ENCODE data around the gene UNC13B.
"Not testable (repeated sequence)": the region's sequence is repeated elsewhere in the genome, so short reads cannot be mapped to it uniquely, and the experiment has no call there.

Gene UNC13B

DNA sequence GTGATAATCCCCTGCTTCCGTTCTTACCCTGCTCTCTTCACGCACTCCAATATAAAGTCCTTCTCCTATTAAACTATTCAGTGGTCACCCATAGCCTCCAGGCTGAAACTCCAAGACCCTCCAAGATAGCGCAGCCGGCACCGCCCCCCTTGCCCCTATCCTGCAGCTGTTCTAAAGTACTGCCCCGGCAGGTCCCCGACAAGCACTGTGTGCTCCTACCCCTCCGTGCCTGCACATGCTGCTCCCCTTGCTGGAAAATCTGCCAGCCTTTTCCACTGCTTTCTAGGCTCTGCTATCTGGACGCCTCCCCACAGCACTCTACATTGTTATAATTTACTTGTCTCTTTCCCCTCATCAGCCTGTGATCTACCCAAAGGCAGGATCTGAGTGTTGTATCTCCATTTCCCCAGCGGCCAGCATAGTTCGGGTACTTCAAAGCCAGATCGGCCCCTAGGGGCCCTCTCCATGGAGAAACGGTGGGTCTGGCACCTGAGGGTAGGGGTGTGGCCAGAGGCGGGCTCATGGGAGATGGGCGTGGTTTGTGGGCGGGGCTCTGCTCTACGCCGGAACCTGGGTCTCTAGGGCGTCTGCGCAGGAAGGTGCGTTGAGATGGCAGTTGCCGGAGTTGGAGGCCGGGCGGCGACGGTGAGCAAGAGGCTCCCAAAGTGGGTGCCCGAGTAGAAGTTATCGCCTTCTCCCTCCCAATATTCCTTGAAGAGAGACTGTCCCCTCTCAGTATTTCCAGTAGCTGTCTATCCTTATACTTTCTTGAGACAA lies 244.6 kb downstream of the UNC13B start:
- peaks cover 9% of the 10 kb centered on the region for H3K36me3 ChIP-seq (ENCODE audit: control insufficient read depth, insufficient read depth, low read length)
- peak overlapping the region; percentile 65 for H3K4me3 ChIP-seq (ENCODE audit: low read depth, low read length)
- H3K9ac ChIP-seq (ENCODE audit: low read depth, low read length): peak overlapping the region; percentile 9

DNA sequence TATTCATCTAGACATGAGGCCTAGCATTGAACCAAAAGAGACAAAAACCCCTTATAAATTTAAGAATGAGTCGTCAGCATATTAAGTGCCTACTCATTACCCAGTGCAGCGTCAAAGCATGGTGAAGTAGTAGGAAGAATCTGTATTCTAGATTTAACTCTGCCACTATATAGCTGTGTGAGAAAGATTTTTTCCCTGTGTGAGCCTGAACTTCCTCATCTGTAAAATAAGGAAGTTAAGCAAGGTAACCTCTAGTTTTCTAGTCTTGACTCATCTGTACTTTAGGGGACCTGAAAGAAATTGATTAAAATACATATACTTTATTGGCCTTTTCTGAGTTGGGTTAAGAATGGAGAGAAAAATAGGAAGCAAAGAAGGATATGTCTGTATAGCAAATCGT lies 246.0 kb downstream of the UNC13B start:
- peaks cover 5% of the 10 kb centered on the region for H3K36me3 ChIP-seq (ENCODE audit: control insufficient read depth, insufficient read depth, low read length)
- H3K4me1 ChIP-seq (ENCODE audit: control insufficient read depth, insufficient read depth, low read length): no peaks in the 10 kb centered on the region
- no peak overlapping the region for H3K4me3 ChIP-seq (ENCODE audit: low read depth, low read length)
- H3K27me3 ChIP-seq (ENCODE audit: control insufficient read depth, insufficient read depth, low read length): no peaks in the 10 kb centered on the region
- no peak overlapping the region for H3K9ac ChIP-seq (ENCODE audit: low read depth, low read length)
- H3K9me3 ChIP-seq (ENCODE audit: control insufficient read depth, insufficient read depth, low read length): no peaks in the 10 kb centered on the region

More for the DNA sequence above, 244.6 kb downstream of the UNC13B start:
- no peaks in the 10 kb centered on the region for H3K9me3 ChIP-seq (ENCODE audit: control insufficient read depth, insufficient read depth, low read length)
- no peaks in the 10 kb centered on the region for H3K27me3 ChIP-seq (ENCODE audit: control insufficient read depth, insufficient read depth, low read length)
- H3K4me1 ChIP-seq (ENCODE audit: control insufficient read depth, insufficient read depth, low read length): no peaks in the 10 kb centered on the region

DNA sequence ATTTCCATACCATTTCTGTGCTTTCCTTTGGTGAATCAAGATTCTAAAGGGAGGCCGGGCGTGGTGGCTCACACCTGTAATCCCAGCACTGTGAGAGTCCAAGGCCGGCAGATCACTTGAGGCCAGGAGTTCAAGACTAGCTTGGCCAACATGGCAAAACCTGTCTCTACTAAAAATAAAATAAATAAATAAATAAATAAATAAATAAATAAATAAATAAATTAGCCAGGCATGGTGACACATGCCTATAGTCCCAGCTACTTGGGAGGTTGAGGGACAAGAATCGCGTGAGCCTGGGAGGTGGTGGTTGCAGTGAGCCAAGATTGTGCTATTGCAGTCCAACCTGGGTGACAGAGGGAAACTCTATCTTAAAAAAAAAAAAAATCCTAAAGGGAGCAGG lies 247.6 kb downstream of the UNC13B start:
- not testable (repeated sequence) for H3K27me3 ChIP-seq (ENCODE audit: control insufficient read depth, insufficient read depth, low read length); H3K9ac ChIP-seq (ENCODE audit: low read depth, low read length); H3K4me1 ChIP-seq (ENCODE audit: control insufficient read depth, insufficient read depth, low read length); H3K4me3 ChIP-seq (ENCODE audit: low read depth, low read length); H3K36me3 ChIP-seq (ENCODE audit: control insufficient read depth, insufficient read depth, low read length); H3K9me3 ChIP-seq (ENCODE audit: control insufficient read depth, insufficient read depth, low read length)

DNA sequence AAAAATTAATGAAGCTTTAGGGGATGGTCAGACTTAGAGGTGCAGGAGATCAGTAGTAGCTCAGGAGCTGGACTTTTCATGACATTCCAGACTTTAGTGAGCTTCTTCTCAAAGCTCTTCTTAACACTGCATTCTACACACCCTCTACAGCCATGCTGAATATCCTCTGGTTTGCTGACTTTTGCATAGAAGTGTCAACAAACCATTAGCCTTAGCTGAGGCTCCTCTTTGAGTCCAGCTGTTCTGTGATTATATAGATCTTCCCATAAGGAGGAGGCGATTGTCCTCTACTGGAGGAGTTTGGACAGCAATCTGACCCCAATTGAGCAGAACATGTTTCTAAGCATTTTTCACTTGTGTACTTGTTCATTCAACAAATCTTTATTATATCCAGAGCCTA lies 253.1 kb downstream of the UNC13B start:
- no peaks in the 10 kb centered on the region for H3K9me3 ChIP-seq (ENCODE audit: control insufficient read depth, insufficient read depth, low read length)
- peaks cover 3% of the 10 kb centered on the region for H3K4me1 ChIP-seq (ENCODE audit: control insufficient read depth, insufficient read depth, low read length)
- H3K9ac ChIP-seq (ENCODE audit: low read depth, low read length): no peak overlapping the region
- no peak overlapping the region for H3K4me3 ChIP-seq (ENCODE audit: low read depth, low read length)
- H3K27me3 ChIP-seq (ENCODE audit: control insufficient read depth, insufficient read depth, low read length): no peaks in the 10 kb centered on the region
- no peaks in the 10 kb centered on the region for H3K36me3 ChIP-seq (ENCODE audit: control insufficient read depth, insufficient read depth, low read length)

DNA sequence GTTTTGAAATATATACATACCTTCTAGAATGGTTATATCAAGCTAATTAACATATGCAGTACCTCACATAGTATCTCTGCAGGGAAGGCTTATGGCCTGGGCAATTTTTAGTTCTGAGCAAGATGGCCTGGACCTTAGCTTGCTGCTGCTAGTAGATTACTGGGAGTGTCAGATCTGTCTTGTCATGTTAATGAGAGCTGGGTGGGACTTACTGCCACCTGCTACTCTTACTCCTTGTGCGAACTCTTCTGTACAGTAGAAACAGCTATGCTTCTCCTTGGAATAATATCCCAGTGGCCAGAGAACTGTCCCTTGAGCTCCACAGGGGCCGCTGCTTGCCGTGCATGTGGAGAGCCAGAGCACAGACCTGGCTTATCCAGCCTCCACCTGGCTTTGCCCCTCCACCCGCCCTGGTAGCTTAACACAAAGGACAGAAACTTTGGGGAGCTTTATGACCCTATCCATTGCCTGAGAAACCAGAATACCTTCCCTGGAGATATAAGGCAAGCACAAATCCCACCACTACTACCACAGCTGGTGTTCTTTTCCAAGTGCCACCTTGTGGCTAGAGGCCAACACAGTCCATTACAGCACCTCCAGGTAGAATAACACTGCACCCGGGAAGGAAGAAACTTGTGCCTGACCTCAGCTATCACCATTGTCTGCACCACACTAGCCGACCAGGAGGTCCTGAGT lies 253.7 kb downstream of the UNC13B start:
- Histone ChIP-seq H3K4me3 (ENCODE audit: low read depth, low read length) (no peak overlapping the region), H3K36me3 (ENCODE audit: control insufficient read depth, insufficient read depth, low read length) (no peaks in the 10 kb centered on the region), H3K9me3 (ENCODE audit: control insufficient read depth, insufficient read depth, low read length) (no peaks in the 10 kb centered on the region), H3K4me1 (ENCODE audit: control insufficient read depth, insufficient read depth, low read length) (peaks cover 3% of the 10 kb centered on the region), H3K9ac (ENCODE audit: low read depth, low read length) (no peak overlapping the region), H3K27me3 (ENCODE audit: control insufficient read depth, insufficient read depth, low read length) (no peaks in the 10 kb centered on the region)

DNA sequence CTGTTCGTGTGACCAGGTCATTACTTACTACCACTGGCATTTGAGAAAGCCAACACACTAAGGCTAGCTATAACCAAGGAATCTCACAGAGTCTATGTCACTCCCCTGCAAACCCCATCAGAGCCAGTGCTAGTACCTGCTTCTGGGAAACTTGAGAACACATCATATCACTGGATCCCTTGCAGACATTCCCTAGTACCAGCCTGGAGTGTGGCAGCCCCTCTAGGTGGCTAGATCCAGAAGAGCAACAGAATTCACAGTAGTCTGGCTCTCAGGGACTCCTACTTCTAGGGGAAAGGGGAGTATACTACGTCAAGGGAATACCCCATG lies 254.3 kb downstream of the UNC13B start:
- H3K9ac ChIP-seq (ENCODE audit: low read depth, low read length): no peak overlapping the region
- no peaks in the 10 kb centered on the region for H3K9me3 ChIP-seq (ENCODE audit: control insufficient read depth, insufficient read depth, low read length)
- H3K4me1 ChIP-seq (ENCODE audit: control insufficient read depth, insufficient read depth, low read length): peaks cover 3% of the 10 kb centered on the region
- no peaks in the 10 kb centered on the region for H3K27me3 ChIP-seq (ENCODE audit: control insufficient read depth, insufficient read depth, low read length)
- H3K36me3 ChIP-seq (ENCODE audit: control insufficient read depth, insufficient read depth, low read length): no peaks in the 10 kb centered on the region
- H3K4me3 ChIP-seq (ENCODE audit: low read depth, low read length): no peak overlapping the region

DNA sequence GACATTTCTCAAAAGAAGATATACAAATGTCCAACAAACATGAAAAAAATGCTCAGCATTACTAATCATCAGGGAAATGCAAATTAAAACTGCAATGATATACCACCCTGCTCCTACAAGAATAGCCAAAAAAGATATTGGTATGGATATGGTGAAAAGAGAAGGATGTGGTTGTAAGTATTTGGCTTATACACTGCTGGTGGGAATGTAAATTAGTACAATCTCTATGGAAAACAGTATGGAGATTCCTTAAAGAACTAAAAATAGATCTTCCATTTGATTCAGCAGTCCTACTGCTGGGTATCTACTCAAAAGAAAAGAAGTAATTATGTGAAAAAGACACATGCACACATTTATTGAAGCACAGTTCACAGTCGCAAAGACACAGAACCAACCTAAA lies 260.5 kb downstream of the UNC13B start:
- Histone ChIP-seq H3K4me3 (ENCODE audit: low read depth, low read length) (no peak overlapping the region), H3K27me3 (ENCODE audit: control insufficient read depth, insufficient read depth, low read length) (no peaks in the 10 kb centered on the region), H3K36me3 (ENCODE audit: control insufficient read depth, insufficient read depth, low read length) (no peaks in the 10 kb centered on the region), H3K9ac (ENCODE audit: low read depth, low read length) (no peak overlapping the region), H3K9me3 (ENCODE audit: control insufficient read depth, insufficient read depth, low read length) (no peaks in the 10 kb centered on the region), H3K4me1 (ENCODE audit: control insufficient read depth, insufficient read depth, low read length) (no peaks in the 10 kb centered on the region)

DNA sequence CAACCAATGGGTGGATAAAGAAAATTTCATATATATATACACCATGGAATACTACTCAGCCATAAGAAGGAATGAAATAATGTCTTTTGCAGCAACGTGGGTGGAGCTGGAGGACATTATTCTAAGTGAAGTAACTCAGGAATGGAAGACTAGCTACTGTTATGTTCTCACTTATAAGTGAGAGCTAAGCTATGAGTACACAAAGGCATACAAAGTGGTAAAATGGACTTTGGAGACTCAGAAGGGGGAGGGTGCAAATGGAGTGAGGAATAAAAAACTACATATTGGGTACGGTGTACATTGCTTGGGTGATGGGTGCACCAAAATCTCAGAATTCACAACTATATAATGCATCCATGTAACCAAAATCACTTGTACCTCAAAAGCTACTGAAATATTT lies 260.9 kb downstream of the UNC13B start:
- H3K4me3 ChIP-seq (ENCODE audit: low read depth, low read length): no peak overlapping the region
- no peak overlapping the region for H3K9ac ChIP-seq (ENCODE audit: low read depth, low read length)
- no peaks in the 10 kb centered on the region for H3K27me3 ChIP-seq (ENCODE audit: control insufficient read depth, insufficient read depth, low read length)
- no peaks in the 10 kb centered on the region for H3K36me3 ChIP-seq (ENCODE audit: control insufficient read depth, insufficient read depth, low read length)
- no peaks in the 10 kb centered on the region for H3K9me3 ChIP-seq (ENCODE audit: control insufficient read depth, insufficient read depth, low read length)
- no peaks in the 10 kb centered on the region for H3K4me1 ChIP-seq (ENCODE audit: control insufficient read depth, insufficient read depth, low read length)

DNA sequence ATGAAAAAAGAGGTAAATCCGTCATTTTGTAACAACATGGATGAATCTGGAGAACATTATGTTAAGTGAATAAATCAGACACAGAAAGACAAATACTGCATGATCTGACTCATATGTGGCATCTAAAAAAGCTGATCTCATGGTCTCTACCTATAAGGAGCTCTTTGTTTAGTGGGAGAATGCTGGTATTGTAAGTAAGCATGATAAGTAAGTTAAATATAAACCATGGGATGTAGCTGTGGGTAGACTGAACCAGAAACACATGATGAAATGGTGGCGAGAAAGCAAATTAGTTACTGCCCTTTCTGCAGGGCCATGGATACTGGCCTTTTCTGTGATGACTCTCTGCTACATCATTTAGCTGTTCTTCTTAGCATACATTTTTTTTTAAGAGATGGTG lies 261.7 kb downstream of the UNC13B start:
- Histone ChIP-seq H3K4me3 (ENCODE audit: low read depth, low read length) (no peak overlapping the region), H3K36me3 (ENCODE audit: control insufficient read depth, insufficient read depth, low read length) (no peaks in the 10 kb centered on the region), H3K9me3 (ENCODE audit: control insufficient read depth, insufficient read depth, low read length) (no peaks in the 10 kb centered on the region), H3K9ac (ENCODE audit: low read depth, low read length) (no peak overlapping the region), H3K4me1 (ENCODE audit: control insufficient read depth, insufficient read depth, low read length) (no peaks in the 10 kb centered on the region), H3K27me3 (ENCODE audit: control insufficient read depth, insufficient read depth, low read length) (no peaks in the 10 kb centered on the region)

DNA sequence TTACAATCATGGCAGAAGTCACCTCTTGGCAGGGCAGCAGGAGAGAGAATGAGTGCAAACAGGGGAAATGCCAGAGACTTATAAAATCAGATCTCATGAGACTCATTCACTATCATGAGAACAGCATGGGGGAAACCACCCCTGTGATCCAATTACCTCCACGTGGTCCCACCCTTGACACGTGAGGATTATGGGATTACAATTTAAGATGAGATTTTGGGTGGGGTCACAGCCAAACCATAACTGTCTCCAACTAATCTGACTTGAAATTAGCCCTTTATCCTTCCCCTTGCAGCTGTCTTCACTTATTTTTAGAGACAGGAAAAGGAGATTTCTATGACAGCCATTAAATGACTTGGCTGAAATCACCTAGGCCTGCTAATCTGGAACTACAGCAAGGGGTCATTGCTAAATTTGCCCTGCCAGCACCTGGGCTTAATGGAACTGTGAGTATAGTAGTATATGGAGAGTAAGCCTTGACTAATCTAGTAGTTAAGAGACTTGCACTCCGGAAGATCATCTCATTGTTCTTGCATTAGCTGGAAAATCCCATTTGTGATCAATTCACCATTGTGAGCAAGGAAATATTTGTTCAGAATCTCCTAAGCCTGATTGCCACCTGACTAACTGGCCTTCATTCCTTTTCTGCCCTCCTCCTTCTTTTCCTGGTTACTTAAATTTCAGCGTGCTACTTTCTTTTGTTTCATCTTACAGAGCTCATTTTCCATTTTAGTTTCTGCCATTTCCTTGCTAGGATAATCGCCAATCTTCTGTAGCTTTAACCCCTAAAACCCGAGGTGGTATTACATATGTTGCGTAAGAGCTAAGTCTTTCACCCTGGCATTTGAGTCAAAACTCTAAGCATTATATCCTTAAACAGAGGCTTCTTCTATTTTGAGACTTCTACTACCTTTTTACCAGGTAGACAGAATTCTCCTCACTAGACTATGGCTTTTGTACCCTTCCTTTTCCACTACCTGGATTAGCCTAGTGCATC lies 262.8 kb downstream of the UNC13B start:
- Histone ChIP-seq H3K9ac (ENCODE audit: low read depth, low read length) (no peak overlapping the region), H3K9me3 (ENCODE audit: control insufficient read depth, insufficient read depth, low read length) (no peaks in the 10 kb centered on the region), H3K4me1 (ENCODE audit: control insufficient read depth, insufficient read depth, low read length) (no peaks in the 10 kb centered on the region), H3K4me3 (ENCODE audit: low read depth, low read length) (no peak overlapping the region), H3K27me3 (ENCODE audit: control insufficient read depth, insufficient read depth, low read length) (no peaks in the 10 kb centered on the region), H3K36me3 (ENCODE audit: control insufficient read depth, insufficient read depth, low read length) (no peaks in the 10 kb centered on the region)

DNA sequence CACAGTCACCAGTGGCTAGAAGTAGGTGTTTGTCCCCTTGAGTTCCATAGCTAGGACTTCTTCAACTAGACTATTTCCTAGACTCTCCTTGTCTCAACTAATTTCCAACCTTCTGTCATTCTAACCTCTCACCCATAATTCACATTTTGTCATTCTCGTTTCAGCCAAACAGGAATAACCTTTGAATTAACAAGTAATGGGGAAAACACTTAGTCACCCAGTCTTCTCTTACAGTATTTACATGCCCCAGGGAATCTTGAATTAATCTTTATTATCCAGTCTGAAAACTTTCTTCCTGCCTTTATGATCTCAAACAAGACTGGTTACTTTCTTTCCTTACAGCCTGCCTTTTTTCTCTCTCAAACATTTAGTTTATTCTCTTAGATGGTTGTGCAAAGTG lies 264.8 kb downstream of the UNC13B start:
- Histone ChIP-seq H3K9me3 (ENCODE audit: control insufficient read depth, insufficient read depth, low read length) (no peaks in the 10 kb centered on the region), H3K4me1 (ENCODE audit: control insufficient read depth, insufficient read depth, low read length) (no peaks in the 10 kb centered on the region), H3K27me3 (ENCODE audit: control insufficient read depth, insufficient read depth, low read length) (no peaks in the 10 kb centered on the region), H3K36me3 (ENCODE audit: control insufficient read depth, insufficient read depth, low read length) (no peaks in the 10 kb centered on the region), H3K4me3 (ENCODE audit: low read depth, low read length) (no peak overlapping the region), H3K9ac (ENCODE audit: low read depth, low read length) (no peak overlapping the region)
